HEK293 (cell line): Measurements from ENCODE around the gene ADK.

Source experiments
- BCL11A ChIP-seq: fragments of 450-650 bp; formaldehyde crosslinking; IDR thresholded peaks from 2 replicates; pipeline ENCODE4 v1.5.1; 2016; ENCODE audit warnings: low read depth, missing biosample characterization, missing genetic modification characterization
- KLF10 ChIP-seq: fragments of 450-650 bp; IDR thresholded peaks from 2 replicates; pipeline ENCODE4 v1.5.1; 2018; ENCODE audit warnings: missing biosample characterization, mild to moderate bottlenecking, missing genetic modification characterization
- MZF1 ChIP-seq: fragments of 450-650 bp; formaldehyde crosslinking; IDR thresholded peaks from 2 replicates; pipeline ENCODE4 v1.5.1; 2017; ENCODE audit warnings: missing biosample characterization, missing genetic modification characterization, borderline replicate concordance
- SP7 ChIP-seq: fragments of 450-650 bp; formaldehyde crosslinking; IDR thresholded peaks from 2 replicates; pipeline ENCODE4 v1.5.1; 2016; ENCODE audit warnings: missing biosample characterization, missing genetic modification characterization
- ZNF132 ChIP-seq: fragments of 450-650 bp; formaldehyde crosslinking; IDR thresholded peaks from 2 replicates; pipeline ENCODE4 v1.5.1; 2017; ENCODE audit warnings: missing biosample characterization, missing genetic modification characterization, borderline replicate concordance
- ZNF138 ChIP-seq: fragments of 450-650 bp; formaldehyde crosslinking; IDR thresholded peaks from 2 replicates; pipeline ENCODE4 v1.5.1; 2016; ENCODE audit warnings: missing biosample characterization, missing genetic modification characterization, borderline replicate concordance
- ZNF175 ChIP-seq: fragments of 450-650 bp; formaldehyde crosslinking; IDR thresholded peaks from 2 replicates; pipeline ENCODE4 v1.5.1; 2016; ENCODE audit warnings: missing biosample characterization, missing genetic modification characterization
- ZNF23 ChIP-seq: fragments of 450-650 bp; formaldehyde crosslinking; IDR thresholded peaks from 2 replicates; pipeline ENCODE4 v1.5.1; 2016; ENCODE audit warnings: missing biosample characterization, missing genetic modification characterization, borderline replicate concordance
- ZNF24 ChIP-seq: fragments of 450-650 bp; formaldehyde crosslinking; IDR thresholded peaks from 2 replicates; pipeline ENCODE4 v1.5.1; 2016; ENCODE audit warnings: missing biosample characterization, missing genetic modification characterization
- ZNF37A ChIP-seq: fragments of 450-650 bp; IDR thresholded peaks from 2 replicates; pipeline ENCODE4 v1.5.1; 2018; ENCODE audit warnings: missing biosample characterization, missing genetic modification characterization
- ZNF391 ChIP-seq: fragments of 450-650 bp; formaldehyde crosslinking; IDR thresholded peaks from 2 replicates; pipeline ENCODE4 v1.5.1; 2016; ENCODE audit warnings: low read depth, missing biosample characterization, missing genetic modification characterization, borderline replicate concordance
- ZNF416 ChIP-seq: fragments of 450-650 bp; formaldehyde crosslinking; IDR thresholded peaks from 2 replicates; pipeline ENCODE4 v1.5.1; 2016; ENCODE audit warnings: missing biosample characterization, missing genetic modification characterization
- ZNF433 ChIP-seq: fragments of 450-650 bp; formaldehyde crosslinking; IDR thresholded peaks from 2 replicates; pipeline ENCODE4 v1.5.1; 2016; ENCODE audit warnings: missing biosample characterization, missing genetic modification characterization, low read depth
- ZNF48 ChIP-seq: fragments of 450-650 bp; formaldehyde crosslinking; IDR thresholded peaks from 2 replicates; pipeline ENCODE4 v1.5.1; 2016; ENCODE audit warnings: missing biosample characterization, missing genetic modification characterization
- ZNF513 ChIP-seq: fragments of 450-650 bp; IDR thresholded peaks from 2 replicates; pipeline ENCODE4 v1.5.1; 2018; ENCODE audit warnings: missing biosample characterization, missing genetic modification characterization
- ZNF518A ChIP-seq: fragments of 450-650 bp; formaldehyde crosslinking; conservative IDR thresholded peaks from 2 replicates; pipeline ENCODE4 v1.5.1; 2016; ENCODE audit warnings: low read depth, missing biosample characterization, missing genetic modification characterization
- ZNF548 ChIP-seq: fragments of 450-650 bp; formaldehyde crosslinking; IDR thresholded peaks from 2 replicates; pipeline ENCODE4 v1.5.1; 2016; ENCODE audit warnings: missing biosample characterization, missing genetic modification characterization
- ZNF555 ChIP-seq: fragments of 450-650 bp; formaldehyde crosslinking; conservative IDR thresholded peaks from 2 replicates; pipeline ENCODE4 v1.5.1; 2017; ENCODE audit warnings: missing biosample characterization, mild to moderate bottlenecking, missing genetic modification characterization, inconsistent platforms
- ZNF639 ChIP-seq: fragments of 450-650 bp; formaldehyde crosslinking; IDR thresholded peaks from 2 replicates; pipeline ENCODE4 v1.5.1; 2016; ENCODE audit warnings: missing biosample characterization, missing genetic modification characterization
- ZNF677 ChIP-seq: fragments of 450-650 bp; IDR thresholded peaks from 2 replicates; pipeline ENCODE4 v1.5.0; 2018; ENCODE audit warnings: missing biosample characterization, mild to moderate bottlenecking, missing genetic modification characterization, moderate library complexity
- ZNF704 ChIP-seq: fragments of 450-650 bp; formaldehyde crosslinking; IDR thresholded peaks from 2 replicates; pipeline ENCODE4 v1.5.1; 2016; ENCODE audit warnings: missing biosample characterization, missing genetic modification characterization
- ZNF707 ChIP-seq: fragments of 450-650 bp; formaldehyde crosslinking; IDR thresholded peaks from 2 replicates; pipeline ENCODE4 v1.5.1; 2016; ENCODE audit warnings: missing biosample characterization, missing genetic modification characterization
- TF ChIP-seq, protein P1 (sequence below): fragments of 450-650 bp; formaldehyde crosslinking; IDR thresholded peaks from 2 replicates; pipeline ENCODE4; 2016; ENCODE audit warnings: missing biosample characterization, missing genetic modification characterization
- TF ChIP-seq, protein P2 (sequence below): fragments of 450-650 bp; formaldehyde crosslinking; IDR thresholded peaks from 2 replicates; pipeline ENCODE4 v1.5.1; 2017; ENCODE audit warnings: missing biosample characterization, missing genetic modification characterization

ADK gene

DNA sequence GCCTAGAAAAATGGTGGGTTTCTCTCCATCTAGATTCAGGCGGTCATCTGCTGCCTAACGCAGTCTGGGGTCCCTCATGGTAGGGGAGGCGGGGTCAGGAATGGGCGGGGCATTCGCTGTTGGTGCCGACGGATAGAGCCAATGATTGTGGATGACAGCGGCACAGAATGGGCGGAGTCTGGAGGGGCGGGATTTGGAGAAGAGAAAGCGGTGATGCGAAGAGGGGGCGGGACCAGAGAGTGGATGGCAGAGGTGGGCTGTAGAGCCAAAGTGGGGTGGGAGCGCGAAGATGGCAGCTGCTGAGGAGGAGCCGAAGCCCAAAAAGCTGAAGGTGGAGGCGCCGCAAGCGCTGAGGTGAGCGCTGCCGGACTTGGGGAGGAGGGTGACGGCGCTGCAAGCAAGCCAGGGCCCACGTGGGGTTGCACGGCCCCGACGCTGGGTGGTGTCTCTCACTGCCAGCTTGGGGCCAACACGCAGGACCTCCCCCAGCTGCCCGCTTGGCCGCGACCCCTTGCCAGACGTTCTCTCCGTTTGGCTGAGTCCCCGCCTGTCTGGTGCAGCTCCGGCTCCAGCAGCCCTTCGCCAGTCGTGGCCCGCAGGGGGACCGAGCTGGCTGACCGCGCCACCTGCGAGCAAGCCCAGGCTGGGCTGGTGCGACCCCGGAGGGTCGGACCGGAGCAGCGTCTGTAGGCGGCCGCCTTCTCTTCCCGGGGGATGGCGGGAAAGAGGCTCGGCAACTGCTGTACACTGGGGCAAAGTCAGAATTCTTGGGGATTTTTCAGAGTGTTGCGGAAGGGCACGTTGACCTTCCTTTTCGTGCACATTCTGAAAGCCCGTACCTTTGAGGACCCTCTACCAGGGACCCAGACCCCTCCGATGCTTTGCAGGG, at the start of gene ADK (continued):
- TF ChIP-seq ZNF513 (tag by site-specific recombination) (no peak), ZNF132 (tag by site-specific recombination) (no peak), ZNF24 (tag by site-specific recombination) (no peak), ZNF138 (tag by site-specific recombination) (no peak), ZNF391 (tag by site-specific recombination) (peak; percentile 47; the same call in 1 of the 2 replicates), ZNF48 (tag by site-specific recombination) (no peak), KLF10 (tag by site-specific recombination) (no peak), ZNF37A (no peak), MZF1 (tag by site-specific recombination) (no peak), ZNF548 (tag by site-specific recombination) (no peak), ZNF704 (tag by site-specific recombination) (no peak), ZNF23 (no peak), ZNF639 (tag by site-specific recombination) (no peak), BCL11A (tag by site-specific recombination) (peak; percentile 49; the same call in 1 of the 2 replicates), ZNF433 (tag by site-specific recombination) (no peak), ZNF707 (tag by site-specific recombination) (no peak), SP7 (tag by site-specific recombination) (peak; percentile 70), ZNF555 (no peak), ZNF677 (tag by site-specific recombination) (no peak), ZNF175 (tag by site-specific recombination) (no peak), ZNF416 (no peak), ZNF518A (tag by site-specific recombination) (no peak; the same call in 1 of the 2 replicates)
- TF ChIP-seq, protein P1, sequence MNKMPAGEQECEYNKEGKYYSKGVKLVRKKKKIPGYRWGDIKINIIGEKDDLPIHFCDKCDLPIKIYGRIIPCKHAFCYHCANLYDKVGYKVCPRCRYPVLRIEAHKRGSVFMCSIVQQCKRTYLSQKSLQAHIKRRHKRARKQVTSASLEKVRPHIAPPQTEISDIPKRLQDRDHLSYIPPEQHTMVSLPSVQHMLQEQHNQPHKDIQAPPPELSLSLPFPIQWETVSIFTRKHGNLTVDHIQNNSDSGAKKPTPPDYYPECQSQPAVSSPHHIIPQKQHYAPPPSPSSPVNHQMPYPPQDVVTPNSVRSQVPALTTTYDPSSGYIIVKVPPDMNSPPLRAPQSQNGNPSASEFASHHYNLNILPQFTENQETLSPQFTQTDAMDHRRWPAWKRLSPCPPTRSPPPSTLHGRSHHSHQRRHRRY (tag by site-specific recombination), result no peak
- TF ChIP-seq, protein P2, sequence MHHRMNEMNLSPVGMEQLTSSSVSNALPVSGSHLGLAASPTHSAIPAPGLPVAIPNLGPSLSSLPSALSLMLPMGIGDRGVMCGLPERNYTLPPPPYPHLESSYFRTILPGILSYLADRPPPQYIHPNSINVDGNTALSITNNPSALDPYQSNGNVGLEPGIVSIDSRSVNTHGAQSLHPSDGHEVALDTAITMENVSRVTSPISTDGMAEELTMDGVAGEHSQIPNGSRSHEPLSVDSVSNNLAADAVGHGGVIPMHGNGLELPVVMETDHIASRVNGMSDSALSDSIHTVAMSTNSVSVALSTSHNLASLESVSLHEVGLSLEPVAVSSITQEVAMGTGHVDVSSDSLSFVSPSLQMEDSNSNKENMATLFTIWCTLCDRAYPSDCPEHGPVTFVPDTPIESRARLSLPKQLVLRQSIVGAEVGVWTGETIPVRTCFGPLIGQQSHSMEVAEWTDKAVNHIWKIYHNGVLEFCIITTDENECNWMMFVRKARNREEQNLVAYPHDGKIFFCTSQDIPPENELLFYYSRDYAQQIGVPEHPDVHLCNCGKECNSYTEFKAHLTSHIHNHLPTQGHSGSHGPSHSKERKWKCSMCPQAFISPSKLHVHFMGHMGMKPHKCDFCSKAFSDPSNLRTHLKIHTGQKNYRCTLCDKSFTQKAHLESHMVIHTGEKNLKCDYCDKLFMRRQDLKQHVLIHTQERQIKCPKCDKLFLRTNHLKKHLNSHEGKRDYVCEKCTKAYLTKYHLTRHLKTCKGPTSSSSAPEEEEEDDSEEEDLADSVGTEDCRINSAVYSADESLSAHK, result no peak
